Measurements from ENCODE around the gene PRRX2.

The PRRX2 gene

DNA sequence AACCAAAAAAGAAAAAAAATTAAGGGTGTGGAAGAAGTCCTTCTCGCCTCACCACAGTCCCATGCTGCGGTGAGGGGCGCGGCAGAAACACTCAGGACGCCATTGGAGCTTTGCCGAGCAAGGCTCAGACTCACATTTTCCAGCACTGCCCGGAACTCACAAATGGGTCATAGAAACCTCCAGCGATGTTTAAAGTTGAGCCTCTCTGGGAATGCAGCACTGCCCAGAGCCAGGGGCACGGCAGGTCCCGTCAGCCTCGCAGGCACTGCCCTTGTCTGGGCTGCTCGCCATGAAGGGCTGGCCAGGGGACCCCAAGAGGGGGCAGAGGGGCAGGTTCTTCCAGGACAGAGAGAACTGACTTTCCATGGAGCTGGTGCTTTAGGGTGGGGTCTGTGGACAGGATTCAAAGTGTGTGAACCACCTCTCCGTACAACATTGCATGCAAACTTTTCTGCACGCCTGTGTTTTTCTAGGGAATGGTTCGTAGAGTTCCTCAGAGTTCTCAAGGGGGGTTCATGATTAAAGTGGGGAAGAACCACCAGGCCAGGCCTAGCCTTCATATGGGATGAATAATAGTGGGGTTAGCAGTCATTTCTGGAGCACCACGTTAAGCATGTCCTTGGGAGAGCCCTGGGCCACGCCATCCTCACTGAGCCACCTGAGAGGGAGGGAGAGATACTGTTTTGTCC lies 38.4 kb downstream of the PRRX2 start:
- Histone ChIP-seq H3K9me3 (ENCODE audit: control insufficient read depth, insufficient read depth, low read length) (no peaks in the 10 kb centered on the region), H3K36me3 (ENCODE audit: control insufficient read depth, insufficient read depth, low read length) (no peaks in the 10 kb centered on the region), H3K4me1 (ENCODE audit: control insufficient read depth, insufficient read depth, low read length) (no peaks in the 10 kb centered on the region), H3K4me3 (ENCODE audit: low read depth, low read length) (no peak overlapping the region), H3K9ac (ENCODE audit: low read depth, low read length) (no peak overlapping the region), H3K27me3 (ENCODE audit: control insufficient read depth, insufficient read depth, low read length) (no peaks in the 10 kb centered on the region)

DNA sequence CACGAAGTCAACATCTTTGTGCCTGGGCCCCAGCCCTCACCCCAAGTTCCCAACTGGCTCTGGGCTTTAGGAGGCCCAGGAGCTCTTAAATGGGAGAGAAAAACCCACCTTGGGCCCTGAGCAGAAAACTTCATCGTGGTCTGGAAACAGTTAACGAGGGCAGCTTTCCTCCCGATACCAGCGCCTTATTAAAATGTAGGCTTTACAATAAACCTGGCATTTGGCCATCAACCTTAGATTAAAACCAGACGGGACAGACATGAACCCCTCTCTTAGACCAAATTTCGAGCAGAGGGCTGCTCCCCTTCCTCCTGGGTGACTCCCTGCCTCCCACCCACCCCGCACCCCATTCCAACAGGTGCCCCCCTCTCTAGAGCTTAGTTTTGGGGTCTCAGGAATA lies 39.4 kb downstream of the PRRX2 start:
- Histone ChIP-seq H3K4me1 (ENCODE audit: control insufficient read depth, insufficient read depth, low read length) (no peaks in the 10 kb centered on the region), H3K36me3 (ENCODE audit: control insufficient read depth, insufficient read depth, low read length) (no peaks in the 10 kb centered on the region), H3K4me3 (ENCODE audit: low read depth, low read length) (no peak overlapping the region), H3K9me3 (ENCODE audit: control insufficient read depth, insufficient read depth, low read length) (no peaks in the 10 kb centered on the region), H3K9ac (ENCODE audit: low read depth, low read length) (no peak overlapping the region), H3K27me3 (ENCODE audit: control insufficient read depth, insufficient read depth, low read length) (no peaks in the 10 kb centered on the region)

DNA sequence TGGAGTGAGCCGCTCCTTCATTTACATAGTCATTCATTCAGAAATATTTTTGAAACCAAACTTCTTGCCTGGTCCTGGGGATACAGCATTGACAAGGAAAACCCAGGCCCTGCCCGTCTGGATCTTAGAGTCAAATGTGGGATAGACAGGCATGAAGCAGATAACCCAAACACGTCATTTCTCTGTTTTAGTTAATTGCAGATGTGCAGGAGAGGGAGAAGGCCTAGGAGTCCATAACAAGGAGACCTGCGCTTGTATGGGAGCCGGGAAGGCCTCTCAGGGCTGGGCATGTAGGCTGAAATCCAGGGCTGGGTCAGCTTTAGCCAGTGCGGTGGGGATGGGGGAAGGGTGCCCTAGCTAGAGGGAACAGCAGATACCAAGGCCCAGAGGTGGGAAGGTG lies 43.3 kb downstream of the PRRX2 start:
- H3K9me3 ChIP-seq (ENCODE audit: control insufficient read depth, insufficient read depth, low read length): no peaks in the 10 kb centered on the region
- no peak overlapping the region for H3K9ac ChIP-seq (ENCODE audit: low read depth, low read length)
- peaks cover 4% of the 10 kb centered on the region for H3K4me1 ChIP-seq (ENCODE audit: control insufficient read depth, insufficient read depth, low read length)
- H3K36me3 ChIP-seq (ENCODE audit: control insufficient read depth, insufficient read depth, low read length): no peaks in the 10 kb centered on the region
- H3K27me3 ChIP-seq (ENCODE audit: control insufficient read depth, insufficient read depth, low read length): no peaks in the 10 kb centered on the region
- H3K4me3 ChIP-seq (ENCODE audit: low read depth, low read length): no peak overlapping the region

DNA sequence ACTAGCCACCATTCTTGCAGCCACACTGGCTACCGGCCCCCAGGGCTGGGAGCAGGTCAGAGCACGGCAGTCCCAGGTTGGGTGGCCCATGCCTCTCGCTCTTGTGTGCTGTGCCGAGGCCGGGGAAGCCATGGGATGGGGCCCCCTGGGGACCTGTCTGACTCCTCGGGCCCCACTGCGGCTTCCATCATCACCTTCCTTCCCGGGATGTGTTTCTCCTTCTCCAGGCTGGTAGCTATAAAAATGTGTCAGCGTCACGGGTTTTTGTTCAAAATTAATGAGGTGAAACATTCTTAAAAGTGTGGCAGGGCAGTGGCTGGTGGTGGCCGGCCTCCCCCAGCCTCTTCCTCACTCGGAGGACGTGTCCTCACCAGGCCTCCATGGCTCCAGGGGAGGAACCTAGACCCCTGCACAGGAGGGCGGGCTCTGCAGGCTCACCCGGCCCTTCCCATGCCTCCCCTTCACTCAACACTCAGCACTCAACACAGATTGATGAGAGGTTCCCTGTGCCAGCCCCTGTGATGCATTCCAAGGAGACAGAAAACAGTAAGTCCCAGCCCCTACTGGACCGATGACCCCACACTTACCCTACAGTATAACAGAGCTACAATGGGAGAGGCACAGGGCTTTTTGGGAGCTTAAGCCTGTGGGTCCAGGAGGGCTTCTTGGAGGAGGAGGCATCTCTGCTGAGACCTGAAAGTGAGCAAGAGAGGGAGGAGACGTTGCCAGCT lies 44.2 kb downstream of the PRRX2 start:
- Histone ChIP-seq H3K36me3 (ENCODE audit: control insufficient read depth, insufficient read depth, low read length) (no peaks in the 10 kb centered on the region), H3K27me3 (ENCODE audit: control insufficient read depth, insufficient read depth, low read length) (no peaks in the 10 kb centered on the region), H3K4me1 (ENCODE audit: control insufficient read depth, insufficient read depth, low read length) (peaks cover 4% of the 10 kb centered on the region), H3K9me3 (ENCODE audit: control insufficient read depth, insufficient read depth, low read length) (no peaks in the 10 kb centered on the region), H3K4me3 (ENCODE audit: low read depth, low read length) (no peak overlapping the region), H3K9ac (ENCODE audit: low read depth, low read length) (no peak overlapping the region)

DNA sequence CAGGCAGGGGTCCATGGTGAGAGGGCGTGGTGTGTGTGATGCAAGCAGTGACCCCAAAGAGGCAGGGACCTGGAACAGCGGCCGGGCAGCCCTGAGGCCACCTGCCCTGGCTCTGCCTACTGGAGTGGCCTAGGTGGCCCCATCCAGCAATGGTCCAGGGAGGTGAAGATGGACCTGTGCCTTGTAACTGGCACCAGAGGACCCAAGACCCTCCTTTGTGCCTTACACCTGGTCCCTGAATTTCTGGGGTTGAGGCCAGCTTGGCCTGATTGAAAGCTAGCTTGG lies 44.7 kb downstream of the PRRX2 start:
- no peaks in the 10 kb centered on the region for H3K36me3 ChIP-seq (ENCODE audit: control insufficient read depth, insufficient read depth, low read length)
- H3K9ac ChIP-seq (ENCODE audit: low read depth, low read length): no peak overlapping the region
- no peak overlapping the region for H3K4me3 ChIP-seq (ENCODE audit: low read depth, low read length)
- no peaks in the 10 kb centered on the region for H3K9me3 ChIP-seq (ENCODE audit: control insufficient read depth, insufficient read depth, low read length)
- H3K27me3 ChIP-seq (ENCODE audit: control insufficient read depth, insufficient read depth, low read length): no peaks in the 10 kb centered on the region
- H3K4me1 ChIP-seq (ENCODE audit: control insufficient read depth, insufficient read depth, low read length): peaks cover 4% of the 10 kb centered on the region

DNA sequence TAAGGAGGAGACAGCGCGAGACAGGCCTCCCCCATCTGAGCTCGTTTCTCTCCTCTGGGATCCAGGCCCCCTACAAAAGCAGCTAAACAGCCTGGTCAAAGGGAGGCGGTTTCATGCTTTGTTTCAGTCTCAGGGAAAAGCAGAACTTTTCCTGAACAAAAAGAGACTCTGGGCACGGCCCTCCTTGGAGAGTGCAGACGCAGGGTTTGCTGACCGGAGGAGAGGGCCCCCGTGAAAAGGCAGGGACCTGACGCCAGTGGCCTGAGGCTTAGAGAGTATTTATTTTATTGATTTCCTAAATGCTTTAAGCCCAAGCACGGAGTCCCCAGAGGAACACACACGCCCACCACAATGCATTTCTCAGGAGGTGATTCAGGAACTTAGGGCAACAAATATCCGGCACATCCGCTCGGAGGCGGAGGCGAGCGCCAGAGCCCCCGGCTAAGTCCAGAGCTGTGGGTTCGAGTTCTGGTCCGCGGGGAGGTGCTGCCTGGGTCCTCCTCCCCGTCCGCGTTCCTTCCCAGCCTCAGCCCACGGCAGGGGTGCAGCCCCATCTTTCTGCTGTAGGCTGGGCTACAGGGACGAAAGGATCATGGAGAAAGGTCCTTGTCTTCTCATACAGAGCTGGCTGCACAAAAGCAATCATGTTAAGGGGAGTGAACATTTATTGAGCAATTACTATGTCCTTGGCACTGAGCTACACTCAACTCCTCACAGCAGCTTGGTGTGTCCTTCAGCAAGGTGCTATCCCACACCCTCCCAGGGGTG lies 47.4 kb downstream of the PRRX2 start:
- peaks cover 4% of the 10 kb centered on the region for H3K4me1 ChIP-seq (ENCODE audit: control insufficient read depth, insufficient read depth, low read length)
- no peak overlapping the region for H3K9ac ChIP-seq (ENCODE audit: low read depth, low read length)
- no peaks in the 10 kb centered on the region for H3K27me3 ChIP-seq (ENCODE audit: control insufficient read depth, insufficient read depth, low read length)
- H3K36me3 ChIP-seq (ENCODE audit: control insufficient read depth, insufficient read depth, low read length): no peaks in the 10 kb centered on the region
- H3K9me3 ChIP-seq (ENCODE audit: control insufficient read depth, insufficient read depth, low read length): no peaks in the 10 kb centered on the region
- no peak overlapping the region for H3K4me3 ChIP-seq (ENCODE audit: low read depth, low read length)

DNA sequence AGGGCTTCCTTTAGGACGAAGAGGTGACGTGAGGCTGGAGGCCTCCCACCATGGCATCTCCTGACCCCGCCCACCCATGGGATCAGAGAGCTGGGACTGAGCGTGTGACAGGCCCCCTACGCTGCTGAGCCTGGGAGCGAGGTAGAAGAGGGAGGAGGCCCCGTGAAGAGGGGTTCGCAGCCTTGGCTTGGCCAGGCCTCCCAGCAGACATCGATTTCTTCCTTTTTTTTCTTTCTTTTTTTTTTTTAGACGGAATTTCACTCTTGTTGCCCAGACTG lies 47.9 kb downstream of the PRRX2 start:
- Histone ChIP-seq H3K4me3 (ENCODE audit: low read depth, low read length) (no peak overlapping the region), H3K4me1 (ENCODE audit: control insufficient read depth, insufficient read depth, low read length) (peaks cover 4% of the 10 kb centered on the region), H3K9ac (ENCODE audit: low read depth, low read length) (no peak overlapping the region), H3K9me3 (ENCODE audit: control insufficient read depth, insufficient read depth, low read length) (no peaks in the 10 kb centered on the region), H3K27me3 (ENCODE audit: control insufficient read depth, insufficient read depth, low read length) (no peaks in the 10 kb centered on the region), H3K36me3 (ENCODE audit: control insufficient read depth, insufficient read depth, low read length) (no peaks in the 10 kb centered on the region)

DNA sequence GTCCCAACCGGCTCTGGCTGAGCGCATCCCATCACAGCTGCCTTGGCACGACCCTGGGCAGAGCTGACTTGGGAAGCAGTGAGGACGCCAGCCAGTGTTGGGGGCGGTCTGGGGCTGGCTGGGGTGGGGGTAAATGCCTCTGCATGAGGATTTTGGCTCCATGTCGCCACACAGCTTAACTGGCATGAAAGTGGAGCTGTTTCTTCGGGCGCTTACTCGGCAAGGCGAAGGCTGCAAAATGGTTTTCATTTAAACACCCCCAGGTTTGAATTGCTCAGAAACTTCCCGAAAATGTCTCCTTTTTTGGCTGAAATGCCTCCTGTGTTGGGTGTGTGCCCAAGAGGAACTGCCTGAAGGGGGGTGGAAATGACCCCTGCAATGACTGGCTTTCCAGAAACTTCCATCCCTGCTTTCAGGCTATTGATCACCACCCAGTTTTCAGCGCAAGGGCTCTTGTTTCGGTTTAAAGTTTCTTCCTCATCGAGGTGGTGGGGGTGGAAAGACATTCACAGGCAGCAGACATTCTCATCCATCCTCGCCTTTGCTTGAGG lies 49.1 kb downstream of the PRRX2 start:
- Histone ChIP-seq H3K4me1 (ENCODE audit: control insufficient read depth, insufficient read depth, low read length) (peaks cover 4% of the 10 kb centered on the region), H3K36me3 (ENCODE audit: control insufficient read depth, insufficient read depth, low read length) (no peaks in the 10 kb centered on the region), H3K27me3 (ENCODE audit: control insufficient read depth, insufficient read depth, low read length) (no peaks in the 10 kb centered on the region), H3K4me3 (ENCODE audit: low read depth, low read length) (no peak overlapping the region), H3K9ac (ENCODE audit: low read depth, low read length) (no peak overlapping the region), H3K9me3 (ENCODE audit: control insufficient read depth, insufficient read depth, low read length) (no peaks in the 10 kb centered on the region)

DNA sequence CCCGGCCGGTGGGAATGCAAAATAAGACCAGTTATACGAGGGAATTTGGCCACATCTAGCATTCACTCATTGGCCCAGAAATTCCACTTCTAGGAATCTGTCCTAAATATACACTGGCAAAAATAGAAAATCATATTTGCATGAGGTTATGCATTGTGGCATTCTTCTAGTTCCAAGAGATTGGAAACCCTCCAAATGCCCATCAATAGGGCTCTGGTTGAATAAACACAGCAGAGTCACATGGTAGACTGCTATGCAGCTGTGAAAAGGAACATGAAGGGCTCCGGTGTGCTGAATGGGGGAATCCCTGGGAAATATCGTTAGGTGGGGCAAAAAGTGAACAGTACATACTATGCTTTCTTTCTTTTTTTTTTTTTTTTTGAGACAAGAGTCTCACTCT lies 50.6 kb downstream of the PRRX2 start:
- H3K9me3 ChIP-seq (ENCODE audit: control insufficient read depth, insufficient read depth, low read length): no peaks in the 10 kb centered on the region
- peaks cover 4% of the 10 kb centered on the region for H3K4me1 ChIP-seq (ENCODE audit: control insufficient read depth, insufficient read depth, low read length)
- H3K4me3 ChIP-seq (ENCODE audit: low read depth, low read length): no peak overlapping the region
- H3K36me3 ChIP-seq (ENCODE audit: control insufficient read depth, insufficient read depth, low read length): no peaks in the 10 kb centered on the region
- H3K9ac ChIP-seq (ENCODE audit: low read depth, low read length): no peak overlapping the region
- H3K27me3 ChIP-seq (ENCODE audit: control insufficient read depth, insufficient read depth, low read length): no peaks in the 10 kb centered on the region

DNA sequence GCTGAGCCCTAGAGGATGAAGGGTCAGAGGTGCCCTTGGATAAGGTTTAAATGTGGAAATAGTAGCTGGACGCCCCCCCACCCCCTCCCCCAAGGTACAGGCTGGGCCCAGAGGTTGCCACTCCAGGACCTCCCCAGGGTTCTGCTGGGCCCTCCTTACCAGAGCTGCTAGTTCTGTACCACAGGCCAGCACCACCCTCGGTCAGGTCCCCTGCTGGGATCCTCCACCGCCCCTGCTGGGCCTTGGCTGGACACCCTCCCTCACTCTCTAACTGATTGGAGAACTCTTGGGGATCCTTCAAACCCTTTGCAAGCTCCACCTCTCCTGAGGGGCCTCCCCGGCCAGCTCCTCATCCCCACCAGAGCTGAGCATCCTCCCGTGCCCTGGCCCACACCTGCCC lies 52.5 kb downstream of the PRRX2 start:
- Histone ChIP-seq H3K27me3 (ENCODE audit: control insufficient read depth, insufficient read depth, low read length) (no peaks in the 10 kb centered on the region), H3K4me3 (ENCODE audit: low read depth, low read length) (no peak overlapping the region), H3K9ac (ENCODE audit: low read depth, low read length) (no peak overlapping the region), H3K36me3 (ENCODE audit: control insufficient read depth, insufficient read depth, low read length) (no peaks in the 10 kb centered on the region), H3K9me3 (ENCODE audit: control insufficient read depth, insufficient read depth, low read length) (no peaks in the 10 kb centered on the region), H3K4me1 (ENCODE audit: control insufficient read depth, insufficient read depth, low read length) (no peaks in the 10 kb centered on the region)

DNA sequence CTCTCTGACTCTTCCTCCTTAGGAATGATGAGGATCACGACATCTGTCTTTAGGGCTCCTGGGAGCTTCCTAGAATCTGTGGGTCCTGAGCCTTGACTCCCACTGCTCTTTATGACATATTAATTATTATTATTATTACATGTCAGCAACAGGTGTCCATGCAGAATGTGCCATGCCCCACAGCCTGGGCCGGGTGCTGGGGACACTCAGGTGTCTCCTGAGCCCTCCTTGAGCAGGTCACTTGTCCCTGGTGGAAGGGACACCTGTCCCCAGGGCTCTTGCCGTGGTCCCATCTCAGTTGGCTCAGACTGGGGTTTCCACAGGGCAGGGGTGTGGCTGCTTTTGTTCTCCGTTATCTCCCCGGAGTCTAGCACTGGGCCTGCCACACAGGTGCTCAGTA lies 53.2 kb downstream of the PRRX2 start:
- Histone ChIP-seq H3K9me3 (ENCODE audit: control insufficient read depth, insufficient read depth, low read length) (no peaks in the 10 kb centered on the region), H3K27me3 (ENCODE audit: control insufficient read depth, insufficient read depth, low read length) (no peaks in the 10 kb centered on the region), H3K4me1 (ENCODE audit: control insufficient read depth, insufficient read depth, low read length) (no peaks in the 10 kb centered on the region), H3K4me3 (ENCODE audit: low read depth, low read length) (no peak overlapping the region), H3K36me3 (ENCODE audit: control insufficient read depth, insufficient read depth, low read length) (no peaks in the 10 kb centered on the region), H3K9ac (ENCODE audit: low read depth, low read length) (no peak overlapping the region)

DNA sequence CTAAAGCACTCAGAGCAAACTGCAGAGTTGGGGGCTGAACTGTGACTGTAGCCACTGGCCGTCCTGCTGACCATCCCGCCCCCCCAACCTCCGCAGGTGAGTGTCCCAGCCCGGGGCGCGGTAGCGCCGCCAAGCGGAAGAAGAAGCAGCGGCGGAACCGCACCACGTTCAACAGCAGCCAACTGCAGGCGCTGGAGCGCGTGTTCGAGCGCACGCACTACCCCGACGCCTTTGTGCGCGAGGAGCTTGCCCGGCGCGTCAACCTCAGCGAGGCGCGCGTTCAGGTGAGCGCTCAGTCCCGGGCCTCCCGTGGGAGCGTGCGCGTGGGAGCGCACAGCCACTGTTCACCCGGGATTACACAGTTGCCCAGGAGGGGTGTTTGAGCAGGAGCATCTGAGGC lies 53.7 kb downstream of the PRRX2 start:
- H3K4me3 ChIP-seq (ENCODE audit: low read depth, low read length): no peak overlapping the region
- no peak overlapping the region for H3K9ac ChIP-seq (ENCODE audit: low read depth, low read length)
- H3K9me3 ChIP-seq (ENCODE audit: control insufficient read depth, insufficient read depth, low read length): no peaks in the 10 kb centered on the region
- H3K4me1 ChIP-seq (ENCODE audit: control insufficient read depth, insufficient read depth, low read length): no peaks in the 10 kb centered on the region
- no peaks in the 10 kb centered on the region for H3K36me3 ChIP-seq (ENCODE audit: control insufficient read depth, insufficient read depth, low read length)
- no peaks in the 10 kb centered on the region for H3K27me3 ChIP-seq (ENCODE audit: control insufficient read depth, insufficient read depth, low read length)

Measured in iPS-15b (cell line).